OCI-LY7 (cell line): ENCODE measurements around the gene ITPRID1.

ENCODE experiments used
- CTCF ChIP-seq: fragments of 200-600 bp; sonication (generic); conservative IDR thresholded peaks from 2 replicates; pipeline ENCODE4 v1.5.1; 2014; ENCODE audit warnings: mild to moderate bottlenecking, antibody characterized with exemption, low read length, moderate library complexity, mixed read lengths
- EZH2phosphoT487 ChIP-seq: fragments of 200-600 bp; sonication (generic); IDR thresholded peaks from 2 replicates; pipeline ENCODE4 v1.6.1; 2018; ENCODE audit warnings: low read depth, borderline replicate concordance, mild to moderate bottlenecking, mixed run types, antibody characterized with exemption, low read length, moderate library complexity, mixed read lengths

- TF ChIP-seq CTCF (no peak), EZH2phosphoT487 (no peak)
Observed at GRCh38 chr7:31494421-31494820, 19.5 kb upstream of the ITPRID1 start.
